DMS 273 (cell line): ENCODE data around the gene NKD1.
"Not testable (repeated sequence)": the region's sequence is repeated elsewhere in the genome, so short reads cannot be mapped to it uniquely, and the experiment has no call there.

Experiments used
- DNase-seq: peaks from one replicate; lab custom pipeline; 2025; ENCODE audit not compliant: unreplicated experiment; lab: John Stamatoyannopoulos, UW

NKD1 gene

GRCh38 chr16:50536258-50536645 lies 11.9 kb upstream of the NKD1 start:
- DNase-seq = not testable (repeated sequence)

DNA sequence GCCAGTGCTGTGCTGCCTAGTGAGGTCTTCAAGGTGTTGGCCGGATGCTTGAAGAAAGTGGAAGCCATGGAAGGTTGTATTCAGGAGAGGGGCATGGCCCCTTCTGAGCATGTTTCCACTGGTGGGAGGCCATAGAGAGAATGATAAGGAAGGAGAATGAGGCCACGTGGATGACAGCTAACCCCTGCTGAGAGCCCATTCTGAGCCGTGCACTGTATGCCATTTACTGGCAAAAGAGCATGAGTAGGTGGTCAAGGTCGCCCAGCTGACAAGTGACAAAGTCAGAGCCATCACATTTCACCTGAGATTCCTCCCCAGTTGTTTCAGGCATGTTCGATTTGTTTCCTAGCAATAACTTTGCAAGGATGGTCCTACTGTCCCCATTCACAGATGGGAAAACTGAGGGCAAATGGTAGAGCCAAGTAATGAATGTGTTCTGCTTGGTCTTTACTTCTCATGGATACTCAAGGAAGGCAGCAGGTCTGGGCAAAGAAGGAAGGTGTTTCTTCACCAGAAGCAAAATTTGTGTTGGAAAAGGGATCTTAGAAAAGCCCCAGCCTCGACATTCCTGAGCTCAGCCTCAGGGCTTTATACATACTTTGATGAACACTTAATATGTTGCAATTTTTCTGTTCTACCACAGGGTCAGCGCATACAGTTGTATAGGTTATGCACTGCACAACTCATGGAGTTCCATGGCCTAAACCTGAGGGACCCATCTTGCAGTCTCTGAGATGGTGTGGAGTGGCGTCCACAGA lies 10.5 kb upstream of the NKD1 start:
- DNase-seq = no peak

- peak; percentile 37 for DNase-seq
Observed at GRCh38 chr16:50538411-50539052, 9.7 kb upstream of the NKD1 start.

GRCh38 chr16:50539053-50539695 lies 9.0 kb upstream of the NKD1 start:
- no peak for DNase-seq

GRCh38 chr16:50539822-50540710 lies 8.1 kb upstream of the NKD1 start:
- DNase-seq = peak; percentile 61

GRCh38 chr16:50540711-50541007 lies 7.5 kb upstream of the NKD1 start:
- DNase-seq = no peak

- DNase-seq = no peak
Observed at GRCh38 chr16:50542703-50543102, 5.5 kb upstream of the NKD1 start.

GRCh38 chr16:50546125-50546524 lies 2.1 kb upstream of the NKD1 start:
- DNase-seq = no peak

DNA sequence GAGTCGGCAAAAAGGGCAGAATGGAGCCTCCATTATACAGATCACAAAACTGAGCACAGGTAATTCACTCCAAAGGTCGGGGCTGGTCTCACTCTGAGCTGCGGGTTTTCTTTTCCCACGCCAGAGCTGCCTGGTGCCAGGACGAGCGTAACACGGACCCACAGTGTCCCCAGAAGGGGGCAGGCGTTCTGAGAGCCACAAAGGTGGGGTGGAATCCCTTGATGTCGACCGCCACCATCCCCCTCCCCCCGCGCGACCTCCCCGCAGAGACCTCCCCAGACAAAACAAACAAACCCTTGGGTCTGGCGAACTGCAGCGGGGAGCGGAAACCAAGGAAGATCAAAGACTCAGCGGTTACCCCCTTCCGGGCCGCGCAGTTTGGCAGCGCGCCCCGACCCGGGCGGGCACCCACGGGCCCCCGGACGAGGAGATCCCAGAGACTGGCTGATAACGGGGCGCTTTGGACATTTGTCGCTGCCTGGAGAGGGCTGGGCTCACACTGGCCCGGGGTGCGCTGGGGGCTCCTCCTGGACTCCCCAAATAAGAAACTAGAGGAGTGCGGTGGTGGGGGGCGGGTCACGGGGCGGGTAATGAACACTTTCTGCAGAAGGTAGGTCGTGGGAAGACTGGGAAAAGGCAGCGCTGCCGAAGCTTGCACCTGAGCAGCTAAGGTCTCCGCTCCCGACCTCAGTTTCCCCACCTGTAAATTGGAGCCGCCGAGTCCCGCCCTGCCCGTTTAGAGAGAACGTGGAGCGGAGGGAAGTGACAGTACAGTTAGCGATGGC lies 664 bp upstream of the NKD1 start:
- DNase-seq = peak; percentile 71

DNA sequence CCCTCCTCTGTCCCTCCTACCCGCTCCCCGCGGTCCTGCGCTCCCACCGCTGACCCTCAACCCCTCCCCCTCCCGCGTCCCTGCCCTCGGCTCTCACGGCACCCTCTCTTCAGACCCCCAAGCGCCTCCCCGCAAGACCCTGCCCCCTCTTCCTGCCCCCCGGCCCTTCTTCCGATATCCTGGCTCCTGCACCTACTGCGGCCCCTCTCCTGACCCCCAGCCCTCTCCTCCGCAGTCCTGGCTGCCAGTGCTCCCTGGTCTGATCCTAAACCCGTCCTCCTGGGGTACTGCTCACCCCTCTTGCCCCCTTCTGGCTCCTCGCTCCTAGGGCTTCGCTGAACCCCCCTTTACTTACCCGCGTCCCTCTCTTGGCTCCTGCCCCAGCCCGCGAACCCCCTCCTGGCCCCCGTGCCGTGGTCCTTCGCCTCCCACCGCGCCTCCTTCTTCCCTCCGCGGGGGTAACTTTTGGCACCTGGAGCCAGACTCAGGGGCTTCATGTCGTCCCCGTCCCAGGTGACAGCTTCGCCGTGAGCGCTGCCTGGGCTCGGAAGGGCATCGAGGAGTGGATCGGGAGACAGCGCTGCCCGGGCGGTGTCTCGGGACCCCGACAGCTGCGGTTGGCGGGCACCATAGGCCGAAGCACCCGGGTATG lies 839 bp downstream of the NKD1 start:
- no peak for DNase-seq

DNA sequence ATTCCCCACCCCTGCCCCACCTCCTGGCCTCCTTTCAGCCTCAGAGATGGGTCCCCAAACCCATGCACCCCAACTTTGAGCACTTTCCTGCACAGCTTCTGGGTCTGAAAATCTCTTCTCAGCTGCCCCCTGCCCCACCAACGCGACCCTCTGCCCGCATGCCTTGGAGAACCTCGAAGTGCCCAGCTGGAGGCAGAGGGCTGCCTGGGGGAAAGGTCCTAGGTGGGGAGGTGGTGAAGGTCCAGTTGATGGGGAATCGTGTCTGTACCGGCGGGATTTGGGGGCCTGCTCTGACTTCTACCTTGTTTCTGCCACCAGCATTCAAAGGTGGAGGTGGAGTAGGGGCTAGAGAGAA lies 1.3 kb downstream of the NKD1 start:
- DNase-seq = no peak

DNA sequence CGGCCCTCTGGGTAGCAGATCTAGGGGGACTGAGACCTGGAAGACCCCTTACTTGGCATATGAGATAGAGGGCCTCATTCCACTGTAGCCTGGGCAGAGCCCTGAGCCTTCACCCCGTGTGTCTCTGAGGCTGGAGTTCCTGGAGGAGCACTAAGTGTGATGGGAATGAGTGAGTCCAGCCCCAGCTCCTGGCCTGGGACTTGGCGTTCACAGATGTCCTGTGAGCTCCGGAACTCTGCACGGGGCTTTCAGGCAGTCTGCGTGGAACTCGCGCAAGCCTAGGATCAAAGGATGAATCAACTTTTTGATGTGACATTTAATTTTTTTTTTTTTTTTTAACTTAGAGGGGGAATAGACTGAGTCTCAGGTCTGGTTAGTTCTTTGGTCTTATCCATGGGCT lies 1.8 kb downstream of the NKD1 start:
- DNase-seq = no peak

GRCh38 chr16:50550866-50551641 lies 2.9 kb downstream of the NKD1 start:
- no peak for DNase-seq

DNA sequence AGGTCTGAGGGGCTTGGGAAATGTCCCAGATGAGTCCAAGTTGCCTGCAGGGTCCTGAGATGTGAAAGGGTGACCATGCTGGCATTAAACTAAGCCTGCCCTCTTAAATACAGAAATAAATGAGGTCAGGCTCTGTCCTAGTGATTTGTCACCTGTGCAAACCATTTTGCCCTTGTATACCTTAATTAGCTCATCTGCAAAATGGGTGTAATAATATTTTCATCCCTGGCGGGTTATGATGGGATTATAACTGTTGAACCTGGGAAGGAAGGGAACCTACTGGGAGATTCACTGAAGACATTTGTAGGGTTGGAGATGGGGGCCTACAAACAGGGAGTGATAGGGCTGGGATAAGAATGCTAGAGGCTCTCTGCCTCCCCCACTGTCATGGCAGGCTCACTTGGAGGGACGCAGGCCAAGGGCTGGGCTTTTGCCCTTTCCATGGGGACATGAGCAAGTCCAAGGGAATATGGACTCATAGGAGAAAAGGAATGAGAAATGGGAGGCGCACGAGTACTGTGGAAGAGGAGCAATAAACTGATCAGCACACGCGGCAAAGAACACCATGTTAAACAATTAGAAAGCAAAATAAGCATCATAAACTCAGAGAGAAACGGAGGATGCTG lies 4.4 kb downstream of the NKD1 start:
- DNase-seq = no peak

DNA sequence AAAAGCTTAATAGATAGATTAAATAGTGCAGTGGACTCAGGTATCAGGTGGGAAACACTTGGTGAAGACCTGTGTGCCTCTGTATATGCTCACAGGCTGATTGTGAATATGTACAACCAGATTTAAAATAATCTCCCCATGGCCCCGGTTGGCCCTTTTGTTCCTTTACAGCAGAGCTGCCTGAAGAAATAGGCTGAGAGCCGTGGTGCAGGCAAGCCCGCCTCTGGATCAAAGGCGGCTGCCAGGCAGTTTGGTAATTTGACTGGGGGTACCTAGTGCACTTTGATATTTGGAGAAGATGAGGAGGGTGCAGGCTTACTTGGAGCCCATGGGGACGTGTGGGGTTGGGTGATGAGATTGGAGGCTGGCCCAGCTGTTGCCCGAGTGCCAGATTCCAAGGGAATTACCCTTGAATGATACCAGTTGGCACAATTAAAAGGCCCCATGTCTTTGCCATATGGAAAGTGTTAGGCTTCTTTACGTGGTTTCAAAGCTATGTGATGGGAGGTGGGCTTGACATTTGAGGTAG lies 5.0 kb downstream of the NKD1 start:
- DNase-seq = peak; percentile 58

- DNase-seq = no peak
Observed at GRCh38 chr16:50553731-50554360, 5.7 kb downstream of the NKD1 start.

- DNase-seq = no peak
Observed at GRCh38 chr16:50555269-50555875, 7.2 kb downstream of the NKD1 start.
